HG03139 (cell line): ENCODE measurements around the gene HACE1.
"Not testable (repeated sequence)": the region's sequence is repeated elsewhere in the genome, so short reads cannot be mapped to it uniquely, and the experiment has no call there.

Experiments
- ATAC-seq: cut with Tn5 transposase; IDR thresholded peaks from one replicate; pipeline ENCODE4 v1.9.1; 2021; ENCODE audit not compliant: unreplicated experiment

Gene HACE1

DNA sequence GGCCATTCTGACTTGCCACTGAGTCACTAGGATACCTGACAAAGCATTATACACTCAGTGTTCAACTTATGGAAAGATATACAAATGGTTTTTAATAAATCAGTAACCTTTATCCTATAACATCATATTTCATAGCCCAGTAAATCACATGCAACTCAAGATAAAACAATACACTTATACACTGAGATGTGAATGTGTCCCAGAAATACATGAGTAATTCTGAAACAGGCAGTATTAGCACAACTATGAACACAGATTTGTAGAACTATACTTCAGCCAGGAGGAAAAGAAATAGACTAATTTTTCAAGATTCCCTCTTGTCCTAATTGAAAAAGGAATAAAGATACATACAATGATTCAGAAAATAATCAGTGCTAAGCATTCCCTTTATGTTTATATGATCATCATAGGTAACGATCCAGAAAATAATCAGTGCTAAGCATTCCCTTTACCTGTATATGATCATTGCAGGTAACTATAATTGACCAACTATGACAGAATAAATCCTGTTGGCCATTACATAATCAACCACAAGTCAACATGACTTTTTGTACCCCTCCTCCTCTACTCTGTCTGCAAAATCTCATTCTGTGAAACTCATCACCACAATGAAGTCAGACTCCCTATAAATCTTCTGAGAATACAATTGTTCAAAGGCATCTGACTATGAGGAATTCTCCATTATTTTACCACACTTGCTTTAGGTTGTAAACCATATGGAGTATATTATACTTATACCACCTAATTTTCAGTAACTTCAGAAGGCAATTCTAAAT, 30.3 kb downstream of the HACE1 start:
- no peak for ATAC-seq

- no peak for ATAC-seq
These were observed 31.2 kb downstream of the HACE1 start for GRCh38 chr6:104828478-104828877.

GRCh38 chr6:104820820-104821219, 38.9 kb downstream of the HACE1 start:
- not testable (repeated sequence) for ATAC-seq

DNA sequence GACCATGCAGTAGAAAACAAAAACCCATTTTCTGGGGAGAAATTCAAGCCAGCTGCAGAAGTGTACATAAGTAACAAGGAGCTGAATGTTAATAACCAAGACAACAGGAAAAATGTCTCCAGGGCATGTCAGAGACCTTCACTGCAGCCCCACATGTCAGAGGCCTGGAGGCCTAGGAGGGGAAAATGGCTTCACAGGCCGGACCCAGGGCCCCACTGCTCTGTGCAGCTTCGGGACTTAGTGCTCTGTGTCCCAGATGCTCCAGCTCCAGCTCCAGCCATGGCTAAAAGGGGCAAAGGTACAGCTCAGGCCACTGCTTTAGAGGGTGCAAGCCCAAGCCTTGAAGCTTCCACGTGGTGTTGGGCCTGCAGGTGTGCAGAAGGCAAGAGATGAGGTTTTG, 43.6 kb downstream of the HACE1 start:
- ATAC-seq, result no peak

DNA sequence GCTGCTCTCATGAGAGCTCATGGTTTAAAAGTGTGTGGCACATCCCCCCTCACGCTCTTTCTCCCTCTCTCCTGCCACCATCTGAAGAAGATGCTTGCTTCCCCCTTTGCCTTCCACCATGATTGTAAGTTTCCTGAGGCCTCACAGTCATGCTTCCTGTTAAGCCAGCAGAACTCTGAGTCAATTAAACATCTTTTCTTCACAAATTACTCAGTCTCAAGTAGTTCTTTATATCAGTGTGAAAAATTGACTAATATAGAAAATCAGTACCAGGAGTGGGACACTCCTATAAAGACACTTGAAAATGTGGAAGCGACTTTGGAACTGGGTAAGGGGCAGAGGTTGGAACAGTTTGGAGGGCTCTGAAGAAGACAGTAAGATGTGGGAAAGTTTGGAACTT, 45.0 kb downstream of the HACE1 start:
- ATAC-seq, result no peak

DNA sequence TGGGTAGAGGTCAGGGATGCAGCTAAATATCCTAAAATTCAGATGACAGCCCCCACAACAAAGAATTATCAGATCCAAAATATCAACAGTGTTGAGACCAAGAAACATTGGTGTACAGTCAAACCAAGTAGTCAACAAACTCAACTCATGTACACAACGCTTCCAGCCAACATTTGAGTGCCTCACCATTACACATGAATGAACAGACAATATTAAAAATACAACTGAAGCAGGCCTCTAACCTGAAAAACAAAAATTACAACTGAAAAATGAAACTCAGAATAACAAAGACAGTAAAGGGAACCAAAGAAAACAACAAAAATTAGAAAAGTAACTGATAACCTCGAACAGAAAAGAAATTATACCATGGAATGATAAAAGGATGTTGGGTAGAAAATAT, 46.2 kb downstream of the HACE1 start:
- no peak for ATAC-seq

DNA sequence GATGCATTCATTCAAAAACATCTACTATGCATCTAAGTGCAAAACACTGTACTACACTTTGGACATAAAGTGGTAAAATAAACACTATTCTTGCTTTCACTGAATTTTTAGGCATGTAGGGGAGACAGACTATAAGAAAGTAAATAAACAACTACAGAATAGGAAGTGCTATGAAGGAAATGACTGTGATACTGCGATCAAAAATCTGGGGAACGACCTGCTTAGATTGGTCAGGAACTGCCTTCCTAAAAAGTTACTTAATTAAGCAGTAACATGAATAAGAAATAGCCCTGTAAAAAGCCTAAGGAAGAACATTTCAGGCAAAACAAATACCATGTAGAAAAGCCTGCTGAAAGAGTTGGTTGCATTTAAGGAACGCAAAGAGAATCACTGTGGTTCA, 50.6 kb downstream of the HACE1 start:
- ATAC-seq, result no peak

GRCh38 chr6:104805335-104805734, 54.4 kb downstream of the HACE1 start:
- ATAC-seq, result not testable (repeated sequence)

GRCh38 chr6:104799134-104799657, 60.5 kb downstream of the HACE1 start:
- no peak for ATAC-seq

DNA sequence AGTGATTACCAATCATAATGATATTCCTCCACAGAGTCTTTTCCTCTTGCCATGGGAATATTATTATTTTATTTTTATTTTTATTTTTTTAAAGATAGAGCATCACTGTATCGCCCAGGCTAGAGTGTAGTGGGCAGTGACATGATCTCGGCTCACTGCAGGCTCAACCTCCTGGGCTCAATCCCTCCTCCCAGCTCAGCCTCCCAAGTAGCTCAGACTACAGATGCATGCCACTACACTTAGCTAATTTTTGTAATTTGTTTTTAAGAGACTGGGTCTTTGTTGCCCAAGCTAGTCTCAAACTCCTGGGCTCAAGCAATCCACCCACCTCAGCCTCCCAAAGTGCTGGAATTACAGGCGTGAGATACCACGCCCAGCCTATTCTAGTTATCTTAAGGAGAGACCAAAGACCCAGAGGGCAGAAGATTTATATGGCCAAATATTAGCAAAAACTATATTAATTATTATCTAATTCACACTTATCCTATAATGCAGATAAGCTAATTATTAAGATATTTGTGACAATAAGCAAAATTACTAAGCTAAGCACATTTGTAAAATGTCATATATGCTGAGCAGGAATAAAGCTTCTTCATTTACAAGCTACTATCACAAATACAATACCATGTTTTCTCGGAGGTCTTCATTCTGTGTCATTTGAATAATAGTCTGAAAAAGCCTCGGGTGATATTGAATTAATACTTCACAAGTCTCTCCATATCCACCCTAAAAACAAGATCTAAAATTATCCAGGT, 63.5 kb downstream of the HACE1 start:
- ATAC-seq, result no peak

DNA sequence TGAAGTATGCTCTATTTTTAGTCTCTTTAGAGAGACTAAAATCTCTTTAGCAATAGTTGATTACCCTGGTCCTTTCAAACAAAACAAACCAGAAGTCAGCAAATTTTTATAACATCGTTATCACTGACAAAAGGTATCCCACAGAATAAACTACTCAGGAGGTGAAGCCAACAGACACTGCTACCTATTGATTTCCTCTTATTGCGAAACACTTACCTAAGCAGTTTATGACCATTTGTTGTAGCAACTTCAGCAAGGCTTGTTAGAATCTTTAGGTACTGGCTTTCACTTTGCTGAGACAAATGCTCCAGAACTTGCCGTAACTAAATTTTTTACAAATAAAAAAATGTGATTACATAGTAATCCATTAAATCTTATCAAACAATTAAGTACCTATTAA, 64.4 kb downstream of the HACE1 start:
- no peak for ATAC-seq

DNA sequence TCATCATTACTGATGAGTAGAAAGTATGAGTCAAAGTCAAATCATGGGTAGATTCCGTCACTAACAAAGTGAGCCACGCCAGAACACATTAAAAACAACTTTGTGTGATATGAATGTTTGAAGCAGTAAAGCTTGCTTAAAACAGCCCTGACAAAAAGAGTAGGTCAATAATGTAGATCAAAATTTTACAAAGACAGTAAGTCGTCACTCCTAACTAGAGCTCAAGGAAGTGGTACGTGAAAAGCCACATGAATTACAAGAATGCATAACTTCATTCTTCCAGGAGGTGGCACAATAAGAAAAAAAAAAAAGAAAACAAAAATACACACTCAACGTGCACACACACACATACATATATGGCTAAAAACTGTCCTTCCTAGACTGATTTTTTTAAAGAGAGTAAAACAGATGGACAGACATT, 69.9 kb downstream of the HACE1 start:
- peak; percentile 85 for ATAC-seq

DNA sequence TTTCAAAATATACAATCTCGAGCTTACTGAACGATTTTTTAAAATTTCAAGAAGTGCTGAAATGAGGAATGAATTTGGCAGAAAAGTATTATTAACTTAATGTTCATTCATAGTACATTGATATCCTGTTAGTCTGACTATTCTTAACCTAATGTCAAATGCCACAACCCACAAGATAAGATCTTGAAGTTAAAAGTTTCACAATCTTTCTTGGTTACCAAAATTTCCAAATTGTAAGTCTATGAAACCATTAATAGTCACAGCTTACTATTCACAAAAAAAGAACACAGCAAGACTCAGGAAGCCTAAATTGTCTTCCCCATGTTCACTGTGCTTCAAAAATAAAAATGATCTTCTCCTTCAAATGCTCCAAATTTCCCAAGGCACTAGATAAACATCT, 71.3 kb downstream of the HACE1 start:
- no peak for ATAC-seq

DNA sequence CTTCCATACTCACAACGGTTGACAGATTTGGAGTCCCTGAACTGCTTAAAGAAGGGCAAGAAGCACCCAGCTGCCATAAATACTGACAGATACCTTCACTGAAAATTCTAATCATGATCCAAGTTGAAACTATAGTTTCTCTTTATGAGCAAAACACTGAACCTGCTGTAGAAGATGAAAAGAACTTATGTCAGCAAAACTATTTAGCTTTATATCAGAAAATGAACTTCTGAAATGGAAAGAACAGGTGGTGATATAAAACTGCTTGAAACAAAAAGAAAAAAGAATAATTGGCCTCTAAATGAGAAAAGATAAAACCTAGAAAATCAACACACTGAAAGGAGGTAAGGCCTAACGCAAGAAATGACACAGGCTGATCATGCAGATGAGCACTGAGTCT, 72.4 kb downstream of the HACE1 start:
- ATAC-seq, result no peak

GRCh38 chr6:104784884-104785283, 74.8 kb downstream of the HACE1 start:
- ATAC-seq, result no peak

DNA sequence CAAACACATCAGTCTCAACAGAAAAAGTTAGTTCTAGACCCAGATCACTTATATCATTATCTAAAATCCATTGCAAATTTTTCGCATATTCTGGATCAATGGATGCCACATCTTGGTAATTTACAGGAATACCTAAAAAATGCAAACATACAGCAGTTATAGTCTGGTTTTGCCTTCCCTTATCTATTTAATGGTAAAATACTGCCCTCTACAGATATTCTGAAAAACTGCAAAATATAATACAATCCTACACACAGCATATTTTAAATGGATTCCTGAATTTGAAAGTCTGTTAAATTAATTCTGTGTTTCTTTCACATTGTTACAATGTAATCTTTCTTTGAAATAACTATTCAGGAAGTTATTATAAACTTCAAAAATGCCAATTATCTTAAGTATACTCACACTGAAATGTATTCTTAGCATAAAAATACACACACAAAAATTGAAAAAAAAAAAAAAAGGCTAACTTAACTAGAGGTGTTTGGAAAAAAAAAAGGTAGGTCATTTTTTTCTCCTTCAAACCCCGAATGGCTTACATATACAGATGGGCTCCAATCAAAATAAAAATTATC, 88.4 kb downstream of the HACE1 start:
- ATAC-seq, result no peak

- no peak for ATAC-seq
These were observed 90.8 kb downstream of the HACE1 start for GRCh38 chr6:104768906-104769305.

- ATAC-seq, result no peak
These were observed 93.1 kb downstream of the HACE1 start for GRCh38 chr6:104766595-104766994.

- ATAC-seq, result no peak
These were observed 104.8 kb downstream of the HACE1 start for GRCh38 chr6:104754788-104755409.

- no peak for ATAC-seq
These were observed 106.5 kb downstream of the HACE1 start for GRCh38 chr6:104753251-104753650.

GRCh38 chr6:104750449-104750848, 109.3 kb downstream of the HACE1 start:
- ATAC-seq, result no peak
